Measurements from ENCODE around the gene C16orf87. TPM values are rescaled to one million over a fixed set of nuclear protein-coding genes. Genes with fewer than 3 reads are reported as not detected.

C16orf87 gene
- total RNA-seq, 6 donors from 2014 or later = 4.2 to 9.5 (median 6.2) TPM

DNA sequence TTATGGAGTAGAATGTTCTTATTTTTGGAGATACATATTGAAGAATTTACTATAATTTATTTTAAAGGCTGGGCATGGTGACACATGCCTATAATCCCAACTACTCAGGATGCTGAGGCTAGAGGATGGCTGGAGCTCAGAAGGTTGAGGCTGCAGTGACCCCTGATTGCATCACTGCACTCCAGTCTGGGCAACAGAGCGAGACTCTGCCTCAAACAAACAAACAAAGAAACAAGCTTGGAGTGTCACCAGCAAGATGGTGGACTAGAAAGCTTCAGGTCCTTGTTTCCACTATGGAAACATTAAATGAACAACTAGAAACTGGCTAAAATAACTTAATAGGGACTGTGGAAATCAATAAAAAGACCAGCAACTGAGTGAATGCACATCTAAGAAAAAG is 35.3 kb upstream of the C16orf87 start:
- Histone ChIP-seq H3K27ac (no peak overlapping the region), H3K4me3 (no peak overlapping the region), H3K27me3 (no peaks in the 10 kb centered on the region), H3K4me1 (no peaks in the 10 kb centered on the region), H3K36me3 (no peaks in the 10 kb centered on the region), H3K9me3 (no peaks in the 10 kb centered on the region)
- TF ChIP-seq POLR2A (IDR thresholded peaks at IDR 0.05) (no peak), CTCF (IDR thresholded peaks at IDR 0.05) (no peak), POLR2AphosphoS5 (IDR thresholded peaks at IDR 0.05) (no peak), EP300 (IDR thresholded peaks at IDR 0.05) (no peak)
- DNase-seq = no peak
- no peak for ATAC-seq (ENCODE audit: low FRiP score in 2 of 2)
- WGBS, 2 donors = 88 to 91% methylated on average over 1 of the region's 1 CpG

DNA sequence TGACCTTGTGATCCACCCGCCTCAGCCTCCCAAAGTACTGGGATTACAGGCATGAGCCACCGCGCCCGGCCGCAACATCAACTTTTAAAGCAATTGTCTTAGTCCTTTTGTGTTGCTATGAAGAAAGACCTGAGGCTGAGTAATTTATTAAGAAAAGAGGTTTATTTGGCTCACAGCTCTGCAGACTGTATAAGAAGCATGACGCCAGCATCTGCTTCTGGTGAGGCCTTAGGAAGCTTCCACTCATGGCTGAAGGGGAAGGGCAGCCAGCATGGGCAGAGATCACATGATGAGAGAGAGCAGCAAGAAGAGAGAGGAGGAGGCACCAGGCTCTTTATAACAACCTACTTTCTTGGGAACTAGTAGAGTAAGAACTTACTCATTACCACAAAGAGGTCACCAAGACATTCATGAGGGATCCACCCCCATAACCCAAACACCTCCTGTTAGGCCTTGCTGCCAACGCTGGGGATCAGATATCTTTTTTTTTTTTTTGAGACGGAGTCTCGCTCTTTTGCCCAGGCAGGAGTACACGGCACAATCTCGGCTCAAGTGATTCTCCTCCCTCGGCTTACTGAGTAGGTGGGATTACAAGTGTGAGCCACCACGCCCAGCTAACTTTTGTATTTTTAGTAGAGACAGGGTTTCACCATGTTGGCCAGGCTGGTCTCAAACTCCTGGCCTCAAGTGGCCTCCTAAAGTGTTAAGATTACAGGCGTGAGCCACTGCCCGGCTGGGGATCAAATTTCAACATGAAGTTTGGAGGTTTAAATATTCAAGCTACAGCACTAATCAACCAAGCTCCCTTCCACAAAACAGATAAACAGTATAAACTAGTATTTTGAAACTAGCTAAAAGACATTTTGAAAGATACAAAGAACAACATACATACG is 31.8 kb upstream of the C16orf87 start:
- Histone ChIP-seq H3K9me3 (no peaks in the 10 kb centered on the region), H3K36me3 (no peaks in the 10 kb centered on the region), H3K4me1 (no peaks in the 10 kb centered on the region), H3K27me3 (no peaks in the 10 kb centered on the region), H3K27ac (no peak overlapping the region), H3K4me3 (no peak overlapping the region)
- no peak for TF ChIP-seq EP300 (IDR thresholded peaks at IDR 0.05)
- TF ChIP-seq POLR2AphosphoS5 (IDR thresholded peaks at IDR 0.05) = no peak
- no peak for TF ChIP-seq CTCF (IDR thresholded peaks at IDR 0.05)
- TF ChIP-seq POLR2A (IDR thresholded peaks at IDR 0.05) = no peak
- ATAC-seq (ENCODE audit: low FRiP score in 2 of 2) = no peak
- peak in 1 of 2 donors; percentile 38 for DNase-seq
- WGBS, 2 donors = 86% methylated on average over 16 of the region's 16 CpGs

DNA sequence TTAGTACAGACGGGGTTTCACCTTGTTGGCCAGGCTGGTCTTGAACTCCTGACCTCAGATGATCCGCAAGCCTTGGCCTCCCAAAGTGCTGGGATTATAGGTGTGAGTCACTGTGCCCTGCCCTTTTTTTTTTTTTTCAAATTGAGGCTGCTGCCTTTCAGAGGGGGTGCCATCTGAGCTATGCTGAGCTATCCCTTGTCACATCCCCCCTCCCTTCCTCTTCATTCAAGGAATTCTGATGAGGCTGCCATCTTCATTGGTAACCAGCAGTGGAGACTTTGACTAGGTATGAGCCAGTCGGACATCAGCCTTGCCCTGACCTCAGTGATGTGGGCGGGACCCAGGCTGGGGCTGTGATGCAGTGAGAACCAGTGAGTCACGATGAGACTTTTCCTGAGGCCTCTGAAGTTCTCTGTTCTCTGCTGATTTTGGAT is 28.8 kb upstream of the C16orf87 start:
- 79 to 88% methylated on average over 5 of the region's 5 CpGs for WGBS, 2 donors
- DNase-seq (peak in 1 of 2 donors; percentile 26), ATAC-seq (ENCODE audit: low FRiP score in 2 of 2) (peak in 1 of 2 donors; percentile 76)
- no peak for TF ChIP-seq POLR2AphosphoS5 (IDR thresholded peaks at IDR 0.05)
- no peak for TF ChIP-seq POLR2A (IDR thresholded peaks at IDR 0.05)
- no peak for TF ChIP-seq EP300 (IDR thresholded peaks at IDR 0.05)
- no peak for TF ChIP-seq CTCF (IDR thresholded peaks at IDR 0.05)
- Histone ChIP-seq H3K4me3 (no peak overlapping the region), H3K27ac (no peak overlapping the region), H3K4me1 (peaks cover 0 to 3% (median 0%) of the 10 kb centered on the region in 4 donors), H3K36me3 (no peaks in the 10 kb centered on the region), H3K9me3 (no peaks in the 10 kb centered on the region), H3K27me3 (no peaks in the 10 kb centered on the region)

DNA sequence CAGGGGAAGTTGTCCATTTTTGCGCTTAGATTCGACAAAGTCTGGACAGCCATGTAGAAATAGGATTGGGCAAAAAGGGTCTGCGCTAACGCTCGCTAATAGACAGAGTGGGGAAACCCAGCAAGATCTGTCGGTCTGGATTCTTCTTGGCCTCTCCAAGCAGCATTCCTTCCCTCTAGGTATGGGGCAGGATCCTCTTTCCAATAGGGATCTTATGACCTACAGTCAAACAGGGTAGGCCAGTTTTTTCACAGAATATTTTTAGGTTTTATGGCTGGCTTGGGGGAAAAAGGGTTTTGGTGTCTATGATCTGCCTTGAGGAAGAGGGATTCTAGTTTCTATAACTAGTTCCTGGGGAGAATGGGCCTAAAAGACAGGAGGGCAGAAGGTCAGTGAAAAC is 27.2 kb upstream of the C16orf87 start:
- ATAC-seq (ENCODE audit: low FRiP score in 2 of 2) (no peak), DNase-seq (no peak)
- H3K4me1 ChIP-seq = peaks cover 0 to 3% (median 0%) of the 10 kb centered on the region in 4 donors
- H3K27ac ChIP-seq = no peak overlapping the region
- no peak overlapping the region for H3K4me3 ChIP-seq
- WGBS, 2 donors = 86 to 97% methylated on average over 6 of the region's 6 CpGs
- TF ChIP-seq POLR2A (IDR thresholded peaks at IDR 0.05) (no peak), POLR2AphosphoS5 (IDR thresholded peaks at IDR 0.05) (no peak), EP300 (IDR thresholded peaks at IDR 0.05) (no peak), CTCF (IDR thresholded peaks at IDR 0.05) (no peak)
- H3K27me3 ChIP-seq = no peaks in the 10 kb centered on the region
- no peaks in the 10 kb centered on the region for H3K36me3 ChIP-seq
- no peaks in the 10 kb centered on the region for H3K9me3 ChIP-seq

Measured in upper lobe of left lung (tissue), 6 donors.